ENCODE measurements around the gene YOD1. TPM values are rescaled to one million over a fixed set of nuclear protein-coding genes. Genes with fewer than 3 reads are reported as not detected.

Gene YOD1
- total RNA-seq, 1 experiment from 2014 or later, result 63.9 TPM

- ATAC-seq (peak; percentile 64), DNase-seq (peak; percentile 100)
- no peaks in the 10 kb centered on the region for H3K27me3 ChIP-seq (ENCODE audit: low read length)
- peak overlapping the region; percentile 86 for H3K9ac ChIP-seq (ENCODE audit: low read length)
- no peak overlapping the region for H2AFZ ChIP-seq (ENCODE audit: low read length)
- no peaks in the 10 kb centered on the region for H3K9me2 ChIP-seq (replicated peaks; ENCODE audit: low read length)
- H3F3A ChIP-seq (ENCODE audit: low read length, unreplicated experiment), result peaks cover 18% of the 10 kb centered on the region
- H3K9me3 ChIP-seq (ENCODE audit: low read length), result no peaks in the 10 kb centered on the region
- ChIA-PET POLR2A (ENCODE audit: unreplicated experiment) (interaction anchor here (0.6 to 5.8 kb wide), 7 partner anchors 9 to 301 kb away, joined by 3 to 97 read pairs (median 10); partner anchors contain the start of genes C1orf116 and PFKFB2), CTCF (interaction anchor here (0.7 to 3.7 kb wide), 2 partner anchors 15 to 37 kb away, joined by 4 to 22 read pairs; no protein-coding TSS in a partner anchor)
- H3K4me3 ChIP-seq (ENCODE audit: low read length), result no peak overlapping the region
- TF ChIP-seq EZH2 (IDR thresholded peaks at IDR 0.05; ENCODE audit: low read length, unreplicated experiment) (no peak), EZH2phosphoT487 (IDR thresholded peaks at IDR 0.05; ENCODE audit: borderline replicate concordance, low read length) (no peak)
- TF ChIP-seq, protein P1, sequence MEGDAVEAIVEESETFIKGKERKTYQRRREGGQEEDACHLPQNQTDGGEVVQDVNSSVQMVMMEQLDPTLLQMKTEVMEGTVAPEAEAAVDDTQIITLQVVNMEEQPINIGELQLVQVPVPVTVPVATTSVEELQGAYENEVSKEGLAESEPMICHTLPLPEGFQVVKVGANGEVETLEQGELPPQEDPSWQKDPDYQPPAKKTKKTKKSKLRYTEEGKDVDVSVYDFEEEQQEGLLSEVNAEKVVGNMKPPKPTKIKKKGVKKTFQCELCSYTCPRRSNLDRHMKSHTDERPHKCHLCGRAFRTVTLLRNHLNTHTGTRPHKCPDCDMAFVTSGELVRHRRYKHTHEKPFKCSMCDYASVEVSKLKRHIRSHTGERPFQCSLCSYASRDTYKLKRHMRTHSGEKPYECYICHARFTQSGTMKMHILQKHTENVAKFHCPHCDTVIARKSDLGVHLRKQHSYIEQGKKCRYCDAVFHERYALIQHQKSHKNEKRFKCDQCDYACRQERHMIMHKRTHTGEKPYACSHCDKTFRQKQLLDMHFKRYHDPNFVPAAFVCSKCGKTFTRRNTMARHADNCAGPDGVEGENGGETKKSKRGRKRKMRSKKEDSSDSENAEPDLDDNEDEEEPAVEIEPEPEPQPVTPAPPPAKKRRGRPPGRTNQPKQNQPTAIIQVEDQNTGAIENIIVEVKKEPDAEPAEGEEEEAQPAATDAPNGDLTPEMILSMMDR (conservative IDR thresholded peaks at IDR 0.05; ENCODE audit: low read depth, low read length), result no peak
- peak overlapping the region; percentile 55 for H3K4me2 ChIP-seq (ENCODE audit: low read length)
- peaks cover 36% of the 10 kb centered on the region for H3K79me2 ChIP-seq (ENCODE audit: low read length)
- H3K36me3 ChIP-seq (ENCODE audit: low read depth, low read length), result peaks cover 33% of the 10 kb centered on the region; the same call in 1 of the 2 replicates
- intact Hi-C loops (cut with micrococcal nuclease), result loop anchor here (1.0 to 10.0 kb wide), 4 partner anchors 13 to 285 kb away; no protein-coding TSS in a partner anchor
- peaks cover 78% of the 10 kb centered on the region for H3K4me1 ChIP-seq (ENCODE audit: insufficient read depth, low read length)
- BruUV-seq (replicated peaks), result TSS peak; percentile 58
- peak overlapping the region; percentile 95 for H3K27ac ChIP-seq (ENCODE audit: low read length)
- H4K20me1 ChIP-seq (ENCODE audit: low read length), result no peaks in the 10 kb centered on the region
Observed at GRCh38 chr1:207020065-207020708, 30.8 kb downstream of the YOD1 start.

DNA sequence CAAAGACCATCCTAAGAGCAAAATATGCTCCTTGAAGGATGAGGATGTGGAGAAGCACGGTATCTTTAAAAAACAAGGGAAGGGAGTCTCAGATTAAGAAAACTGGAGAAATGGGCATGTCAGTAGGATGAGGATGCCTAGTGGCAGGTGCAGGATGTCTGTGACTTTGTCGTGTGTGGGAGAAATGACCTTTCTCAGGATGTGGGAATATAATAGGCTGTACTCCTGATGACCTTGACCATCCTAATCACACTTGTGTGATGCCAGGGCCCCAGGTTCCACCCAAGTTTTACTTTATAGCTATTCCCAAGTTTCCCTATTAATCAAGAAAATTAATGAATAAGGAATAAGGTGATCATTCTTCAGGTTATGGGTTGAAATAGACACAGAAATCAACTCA is 31.3 kb downstream of the YOD1 start:
- CTCF ChIA-PET, result interaction anchor here (0.7 to 3.7 kb wide), 2 partner anchors 15 to 37 kb away, joined by 4 to 22 read pairs; no protein-coding TSS in a partner anchor
- peak overlapping the region; percentile 86 for H3K9ac ChIP-seq (ENCODE audit: low read length)

More for the DNA sequence above, 31.3 kb downstream of the YOD1 start:
- ATAC-seq, result no peak
- POLR2A ChIA-PET (ENCODE audit: unreplicated experiment), result interaction anchor here (0.5 to 5.8 kb wide), 8 partner anchors 10 to 301 kb away, joined by 3 to 97 read pairs (median 4); partner anchors contain the start of gene C1orf116
- Histone ChIP-seq H4K20me1 (ENCODE audit: low read length) (no peaks in the 10 kb centered on the region), H3K79me2 (ENCODE audit: low read length) (peaks cover 36% of the 10 kb centered on the region), H3K4me3 (ENCODE audit: low read length) (no peak overlapping the region), H3K9me2 (replicated peaks; ENCODE audit: low read length) (no peaks in the 10 kb centered on the region), H3K4me2 (ENCODE audit: low read length) (peak overlapping the region; percentile 55), H3K9me3 (ENCODE audit: low read length) (no peaks in the 10 kb centered on the region), H3K4me1 (ENCODE audit: insufficient read depth, low read length) (peaks cover 73% of the 10 kb centered on the region), H3K27ac (ENCODE audit: low read length) (peak overlapping the region; percentile 95), H3F3A (ENCODE audit: low read length, unreplicated experiment) (peaks cover 17% of the 10 kb centered on the region), H3K36me3 (ENCODE audit: low read depth, low read length) (peaks cover 32% of the 10 kb centered on the region; the same call in 1 of the 2 replicates), H3K27me3 (ENCODE audit: low read length) (no peaks in the 10 kb centered on the region), H2AFZ (ENCODE audit: low read length) (no peak overlapping the region)
- intact Hi-C loops (cut with micrococcal nuclease), result loop anchor here (1.0 to 10.0 kb wide), 4 partner anchors 12 to 285 kb away; no protein-coding TSS in a partner anchor
- TSS peak; percentile 82 for BruUV-seq (replicated peaks)
- TF ChIP-seq, protein P1 (conservative IDR thresholded peaks at IDR 0.05; ENCODE audit: low read depth, low read length), result no peak
- TF ChIP-seq EZH2 (IDR thresholded peaks at IDR 0.05; ENCODE audit: low read length, unreplicated experiment) (no peak), EZH2phosphoT487 (IDR thresholded peaks at IDR 0.05; ENCODE audit: borderline replicate concordance, low read length) (no peak)
- DNase-seq, result no peak

Measured in PC-3 (cell line).